ENCODE measurements around the gene XRCC6.
"Not testable (repeated sequence)": the region's sequence is repeated elsewhere in the genome, so short reads cannot be mapped to it uniquely, and the experiment has no call there.

XRCC6 gene

GRCh38 chr22:41621099-41621910 lies at the start of gene XRCC6:
TSS of gene XRCC6 (plus strand) at chr22:41621295. CDS start at chr22:41622005, 710 bp downstream.
- in situ Hi-C loops (cut with MboI; ENCODE audit: low pct_unique_long_range_greater_than_20kb, low sequenced_read_pairs): no loop called here
- DNase-seq: peak; percentile 99

GRCh38 chr22:41571786-41572185 lies 49.3 kb upstream of the XRCC6 start:
- in situ Hi-C loops (cut with MboI; ENCODE audit: low pct_unique_long_range_greater_than_20kb, low sequenced_read_pairs): no loop called here
- DNase-seq: no peak

GRCh38 chr22:41572305-41572704 lies 48.8 kb upstream of the XRCC6 start:
- DNase-seq; in situ Hi-C loops (cut with MboI; ENCODE audit: low pct_unique_long_range_greater_than_20kb, low sequenced_read_pairs): not testable (repeated sequence)

- no peak for DNase-seq
These were observed 47.4 kb upstream of the XRCC6 start for GRCh38 chr22:41573677-41574076.

GRCh38 chr22:41574847-41575381 lies 46.2 kb upstream of the XRCC6 start:
- in situ Hi-C loops (cut with MboI; ENCODE audit: low pct_unique_long_range_greater_than_20kb, low sequenced_read_pairs): no loop called here

More at GRCh38 chr22:41573677-41574076, 47.4 kb upstream of the XRCC6 start:
- in situ Hi-C loops (cut with MboI; ENCODE audit: low pct_unique_long_range_greater_than_20kb, low sequenced_read_pairs): no loop called here

GRCh38 chr22:41575533-41575932 lies 45.6 kb upstream of the XRCC6 start:
- no peak for DNase-seq
- in situ Hi-C loops (cut with MboI; ENCODE audit: low pct_unique_long_range_greater_than_20kb, low sequenced_read_pairs): no loop called here

More at GRCh38 chr22:41574847-41575381, 46.2 kb upstream of the XRCC6 start:
- DNase-seq: no peak

- in situ Hi-C loops (cut with MboI; ENCODE audit: low pct_unique_long_range_greater_than_20kb, low sequenced_read_pairs): no loop called here
- peak; percentile 60 for DNase-seq
These were observed 44.2 kb upstream of the XRCC6 start for GRCh38 chr22:41576877-41577276.

GRCh38 chr22:41578114-41578513 lies 43.0 kb upstream of the XRCC6 start:
- no peak for DNase-seq
- in situ Hi-C loops (cut with MboI; ENCODE audit: low pct_unique_long_range_greater_than_20kb, low sequenced_read_pairs): no loop called here

GRCh38 chr22:41578818-41579217 lies 42.3 kb upstream of the XRCC6 start:
- DNase-seq: no peak
- in situ Hi-C loops (cut with MboI; ENCODE audit: low pct_unique_long_range_greater_than_20kb, low sequenced_read_pairs): no loop called here

- no peak for DNase-seq
These were observed 41.6 kb upstream of the XRCC6 start for GRCh38 chr22:41579297-41579996.

GRCh38 chr22:41579997-41580355 lies 41.1 kb upstream of the XRCC6 start:
- in situ Hi-C loops (cut with MboI; ENCODE audit: low pct_unique_long_range_greater_than_20kb, low sequenced_read_pairs): no loop called here
- DNase-seq: no peak

More at GRCh38 chr22:41579297-41579996, 41.6 kb upstream of the XRCC6 start:
- in situ Hi-C loops (cut with MboI; ENCODE audit: low pct_unique_long_range_greater_than_20kb, low sequenced_read_pairs): no loop called here

- no peak for DNase-seq
- in situ Hi-C loops (cut with MboI; ENCODE audit: low pct_unique_long_range_greater_than_20kb, low sequenced_read_pairs): no loop called here
These were observed 38.4 kb upstream of the XRCC6 start for GRCh38 chr22:41582694-41583093.

- in situ Hi-C loops (cut with MboI; ENCODE audit: low pct_unique_long_range_greater_than_20kb, low sequenced_read_pairs): no loop called here
- no peak for DNase-seq
These were observed 36.2 kb upstream of the XRCC6 start for GRCh38 chr22:41584881-41585280.

- in situ Hi-C loops (cut with MboI; ENCODE audit: low pct_unique_long_range_greater_than_20kb, low sequenced_read_pairs): no loop called here
- no peak for DNase-seq
These were observed 35.2 kb upstream of the XRCC6 start for GRCh38 chr22:41585898-41586297.

- no peak for DNase-seq
- in situ Hi-C loops (cut with MboI; ENCODE audit: low pct_unique_long_range_greater_than_20kb, low sequenced_read_pairs): no loop called here
These were observed 33.8 kb upstream of the XRCC6 start for GRCh38 chr22:41587347-41587723.

GRCh38 chr22:41589391-41590241 lies 31.5 kb upstream of the XRCC6 start, which contains the start of gene PMM1:
TSS of gene PMM1 (minus strand) at chr22:41589840. CDS start at chr22:41589805, 35 bp downstream.
- in situ Hi-C loops (cut with MboI; ENCODE audit: low pct_unique_long_range_greater_than_20kb, low sequenced_read_pairs): loop anchor here (10.0 kb wide), 1 partner anchor 55 kb away; no protein-coding TSS in a partner anchor
- DNase-seq: peak; percentile 100

GRCh38 chr22:41593336-41593960 lies 27.6 kb upstream of the XRCC6 start:
- in situ Hi-C loops (cut with MboI; ENCODE audit: low pct_unique_long_range_greater_than_20kb, low sequenced_read_pairs): loop anchor here (10.0 kb wide), 1 partner anchor 59 kb away; no protein-coding TSS in a partner anchor
- DNase-seq: not testable (repeated sequence)

- in situ Hi-C loops (cut with MboI; ENCODE audit: low pct_unique_long_range_greater_than_20kb, low sequenced_read_pairs): loop anchor here (10.0 kb wide), 1 partner anchor 61 kb away; no protein-coding TSS in a partner anchor
These were observed 25.4 kb upstream of the XRCC6 start for GRCh38 chr22:41595703-41596102.

More at GRCh38 chr22:41595703-41596102, 25.4 kb upstream of the XRCC6 start:
- no peak for DNase-seq

All from KBM-7 (cell line).